SK-MEL-5 (cell line): Measurements from ENCODE around the gene DNAJC5. TPM values are rescaled to one million over a fixed set of nuclear protein-coding genes. Genes with fewer than 3 reads are reported as not detected.
A peak's percentile ranks its signal among the peaks of the same experiment; 100 is the strongest.
"Not testable (repeated sequence)": the region's sequence is repeated elsewhere in the genome, so short reads cannot be mapped to it uniquely, and the experiment has no call there.

Experiments used
- DNase-seq: peaks from one replicate; pipeline ENCODE4 v3.0.0-alpha.2; 2016; ENCODE audit warnings: low read depth, low spot score
- in situ Hi-C: cut with HindIII; loops from 2 replicates; pipeline ENCODE4 v1.10.0; 2016; ENCODE audit warnings: low sequenced_read_pairs, high pct_unique_total_duplicates, low pct_unique_long_range_greater_than_20kb
- polyA plus RNA-seq, 2 experiments: library from polyadenylated mRNA; depleted of rRNA; stranded (reverse); fragments of >200 nt; gene quantifications; 2 replicates each; pipeline ENCODE4 v1.2.3, GENCODE V29; 2015
- total RNA-seq: library from RNA; depleted of rRNA; stranded (reverse); fragments of >200 nt; shearing (Covaris generic); gene quantifications from 2 replicates; pipeline ENCODE4 v1.2.3, GENCODE V29; 2014; rRNA removed

Gene DNAJC5, protein sequence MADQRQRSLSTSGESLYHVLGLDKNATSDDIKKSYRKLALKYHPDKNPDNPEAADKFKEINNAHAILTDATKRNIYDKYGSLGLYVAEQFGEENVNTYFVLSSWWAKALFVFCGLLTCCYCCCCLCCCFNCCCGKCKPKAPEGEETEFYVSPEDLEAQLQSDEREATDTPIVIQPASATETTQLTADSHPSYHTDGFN
- 52.7 and 58.1 TPM in 2 replicates for total RNA-seq
- 46.5 and 59.0 TPM in 2 replicates for polyA plus RNA-seq (2015; cell fraction: cytosol; rRNA removed)
- polyA plus RNA-seq (2015; cell fraction: nucleus; rRNA removed): 27.1 and 31.4 TPM in 2 replicates

DNA sequence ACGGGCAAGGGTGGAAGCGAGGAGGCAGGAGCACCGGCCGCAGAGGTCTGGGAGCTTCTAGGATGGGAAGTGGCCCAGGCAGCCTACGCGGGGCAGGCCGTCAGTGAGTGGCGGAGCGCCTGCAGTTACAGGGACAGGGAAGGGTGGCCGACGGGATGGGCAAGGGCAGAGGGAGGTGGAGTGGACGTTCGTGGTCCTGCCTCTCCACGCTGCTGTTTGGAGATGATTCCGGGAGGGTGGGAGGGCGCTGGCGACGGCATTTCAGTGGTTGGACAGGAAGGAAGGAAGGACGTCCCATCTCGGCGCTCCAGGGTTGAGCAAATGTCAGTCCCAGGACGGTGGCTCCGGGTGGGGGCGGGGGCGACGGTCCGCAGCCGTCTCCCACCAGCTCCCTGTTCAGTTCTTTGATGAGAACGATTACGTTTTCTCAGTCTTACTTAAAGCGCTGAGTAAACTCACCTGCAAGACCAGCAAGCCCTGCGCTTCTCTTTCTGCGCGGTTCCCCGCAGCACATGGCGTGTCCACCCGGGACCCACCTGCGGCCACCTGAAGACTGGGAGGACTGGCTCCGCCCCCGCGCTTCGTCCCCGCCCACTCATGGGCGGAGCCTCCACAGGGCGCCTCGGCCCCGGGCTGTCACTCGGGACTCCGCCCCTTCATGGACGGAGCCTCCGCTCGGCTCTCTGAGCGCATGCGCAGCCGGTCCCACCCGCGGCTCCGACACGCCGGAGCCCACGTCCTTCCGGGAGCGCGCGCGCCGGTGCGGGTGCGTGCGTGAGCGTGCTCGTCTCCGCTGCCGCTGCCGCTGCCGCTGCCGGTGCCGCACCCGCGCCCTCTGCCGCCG, at the start of gene DNAJC5:
Gene DNAJC5, plus strand, starts transcription at position 769 of the 844 bp plus-strand sequence. CDS start 33,220 bp downstream, outside the sequence.
- in situ Hi-C loops: no loop called here
- peak; percentile 95 for DNase-seq

DNA sequence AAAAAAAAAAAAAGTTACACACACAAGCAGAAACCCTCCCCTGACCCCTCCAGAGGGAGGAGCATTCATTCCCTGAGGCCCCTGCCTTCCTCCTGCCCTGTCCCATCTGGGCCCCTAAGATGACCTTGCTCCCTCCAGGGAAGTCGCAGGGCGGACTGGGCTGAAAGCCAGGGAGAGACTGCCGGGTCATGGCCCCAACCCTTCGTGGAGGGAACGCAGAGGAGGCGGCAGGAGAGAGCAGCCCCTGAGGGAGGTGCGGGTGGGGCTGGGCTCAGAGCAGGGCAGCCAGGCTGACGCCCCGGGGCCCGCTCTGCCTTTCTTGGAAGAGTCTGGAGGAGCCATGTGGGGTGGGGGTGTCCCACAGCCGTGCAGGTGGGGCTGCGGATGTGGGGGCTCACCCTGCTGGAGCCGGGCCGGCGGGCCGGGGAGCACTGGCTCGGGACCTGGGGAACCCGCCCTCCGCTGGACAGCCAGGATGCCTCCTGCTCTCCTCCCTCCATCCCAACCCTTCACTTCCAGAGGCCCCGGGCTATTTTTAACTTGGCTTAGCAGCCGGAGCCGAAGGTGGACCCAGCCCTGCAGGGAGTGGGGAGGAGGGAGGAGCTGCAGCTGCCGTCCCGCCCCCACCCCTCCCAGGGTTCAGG, 48.7 kb upstream of the DNAJC5 start:
- in situ Hi-C loops: no loop called here
- DNase-seq: no peak

- in situ Hi-C loops: no loop called here
- DNase-seq: no peak
Observed at GRCh38 chr20:63846888-63847236, 48.1 kb upstream of the DNAJC5 start.

- DNase-seq: no peak
- in situ Hi-C loops: no loop called here
Observed at GRCh38 chr20:63847237-63848002, 47.5 kb upstream of the DNAJC5 start.

DNA sequence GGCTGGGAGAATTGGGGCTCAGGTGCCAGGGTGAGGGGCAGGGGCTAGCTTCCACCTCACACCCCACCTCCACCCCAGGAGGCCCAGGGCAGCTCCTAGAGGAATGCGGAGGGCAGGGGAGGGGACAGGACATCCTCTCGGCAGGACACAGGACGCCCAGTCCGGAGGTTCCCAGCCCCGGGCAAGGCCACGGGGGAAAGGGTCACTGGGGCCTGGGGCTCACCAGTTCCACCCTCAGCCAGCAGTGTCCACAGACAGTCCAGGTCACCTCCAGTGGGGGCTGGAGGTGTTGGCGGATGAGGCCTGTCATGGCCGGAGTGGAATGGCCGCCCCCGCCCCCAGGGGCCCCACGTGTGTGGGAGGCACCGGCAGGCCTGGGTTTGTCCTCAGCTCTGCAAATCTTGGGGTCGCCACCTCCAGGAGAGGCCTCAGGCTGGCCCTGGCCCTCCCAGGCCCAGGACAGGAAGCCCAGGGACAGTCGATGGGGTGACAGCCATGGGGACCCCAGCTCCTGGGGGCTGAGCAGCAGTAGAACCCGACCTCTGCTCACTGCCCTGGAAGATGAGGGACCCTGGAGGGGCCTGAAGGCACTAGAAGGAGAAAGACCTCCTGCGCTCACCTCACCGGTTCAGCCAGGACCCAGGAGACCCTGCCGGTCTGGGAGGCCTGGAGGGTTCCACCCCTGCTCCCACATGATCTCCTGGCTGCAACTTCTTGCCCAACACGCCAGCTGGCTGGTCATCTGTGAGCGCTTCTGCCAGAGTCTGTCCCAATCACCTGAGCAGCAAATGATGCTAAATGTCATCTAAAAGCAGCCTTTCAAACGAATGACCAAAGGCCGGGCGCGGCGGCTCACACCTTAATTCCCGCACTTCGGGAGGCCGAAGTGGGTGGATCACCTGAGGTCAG, 46.7 kb upstream of the DNAJC5 start:
- no peak for DNase-seq
- in situ Hi-C loops: no loop called here

GRCh38 chr20:63850689-63851547, 44.0 kb upstream of the DNAJC5 start:
- in situ Hi-C loops: no loop called here
- no peak for DNase-seq

- in situ Hi-C loops, DNase-seq: not testable (repeated sequence)
Observed at GRCh38 chr20:63851548-63851943, 43.4 kb upstream of the DNAJC5 start.

DNA sequence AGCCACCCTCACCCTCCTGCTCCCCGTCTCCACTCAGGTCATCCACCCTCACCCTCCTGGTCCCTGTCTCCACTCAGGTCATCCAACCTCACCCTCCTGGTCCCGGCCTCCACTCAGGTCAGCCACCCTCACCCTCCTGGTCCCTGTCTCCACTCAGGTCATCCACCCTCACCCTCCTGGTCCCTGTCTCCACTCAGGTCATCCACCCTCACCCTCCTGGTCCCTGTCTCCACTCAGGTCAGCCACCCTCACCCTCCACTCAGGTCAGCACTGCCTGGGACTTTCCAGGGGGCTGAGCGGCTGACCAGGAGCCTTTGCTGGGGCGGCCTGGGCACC, 41.2 kb upstream of the DNAJC5 start:
- DNase-seq, in situ Hi-C loops: not testable (repeated sequence)

DNA sequence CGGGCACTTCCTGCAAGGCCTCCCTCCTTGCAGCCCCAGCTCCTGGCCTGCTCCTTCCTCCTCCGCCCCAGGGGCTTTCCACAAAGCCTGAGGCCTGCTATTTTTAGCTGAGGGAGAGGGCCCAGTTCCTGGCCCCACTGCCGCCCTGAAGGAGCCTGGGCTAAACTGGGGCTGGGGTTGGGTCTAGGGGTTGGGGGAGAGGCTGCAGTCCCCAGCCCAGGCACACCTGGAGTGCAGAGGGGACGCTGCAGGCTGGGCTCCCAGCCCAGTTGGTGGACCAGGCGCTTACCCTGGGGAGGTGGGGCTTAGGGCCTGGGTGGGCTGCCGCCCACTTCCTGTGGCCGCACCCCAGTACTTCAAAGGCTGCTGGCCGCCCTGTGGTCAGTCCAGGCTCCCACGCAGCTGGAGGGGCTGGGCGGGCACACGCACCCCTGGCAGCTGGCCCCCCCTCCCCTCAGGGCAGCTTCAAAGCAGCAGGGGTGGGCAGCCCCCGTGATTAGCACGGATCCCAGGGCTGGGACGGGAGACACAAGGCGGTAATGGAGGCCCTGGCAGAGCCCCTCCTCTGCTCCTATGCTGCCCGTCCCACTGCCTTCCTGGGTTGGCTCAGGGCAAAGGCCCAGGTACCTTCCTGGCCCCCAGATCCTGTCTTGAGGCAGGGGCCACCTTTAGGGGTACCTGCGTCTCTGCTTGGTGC, 40.7 kb upstream of the DNAJC5 start:
- in situ Hi-C loops: no loop called here
- no peak for DNase-seq

- in situ Hi-C loops: no loop called here
- no peak for DNase-seq
Observed at GRCh38 chr20:63854766-63855362, 40.1 kb upstream of the DNAJC5 start.

- in situ Hi-C loops: no loop called here
- DNase-seq: no peak
Observed at GRCh38 chr20:63855363-63856097, 39.4 kb upstream of the DNAJC5 start.

GRCh38 chr20:63856098-63856511, 38.8 kb upstream of the DNAJC5 start:
- in situ Hi-C loops: no loop called here
- no peak for DNase-seq

DNA sequence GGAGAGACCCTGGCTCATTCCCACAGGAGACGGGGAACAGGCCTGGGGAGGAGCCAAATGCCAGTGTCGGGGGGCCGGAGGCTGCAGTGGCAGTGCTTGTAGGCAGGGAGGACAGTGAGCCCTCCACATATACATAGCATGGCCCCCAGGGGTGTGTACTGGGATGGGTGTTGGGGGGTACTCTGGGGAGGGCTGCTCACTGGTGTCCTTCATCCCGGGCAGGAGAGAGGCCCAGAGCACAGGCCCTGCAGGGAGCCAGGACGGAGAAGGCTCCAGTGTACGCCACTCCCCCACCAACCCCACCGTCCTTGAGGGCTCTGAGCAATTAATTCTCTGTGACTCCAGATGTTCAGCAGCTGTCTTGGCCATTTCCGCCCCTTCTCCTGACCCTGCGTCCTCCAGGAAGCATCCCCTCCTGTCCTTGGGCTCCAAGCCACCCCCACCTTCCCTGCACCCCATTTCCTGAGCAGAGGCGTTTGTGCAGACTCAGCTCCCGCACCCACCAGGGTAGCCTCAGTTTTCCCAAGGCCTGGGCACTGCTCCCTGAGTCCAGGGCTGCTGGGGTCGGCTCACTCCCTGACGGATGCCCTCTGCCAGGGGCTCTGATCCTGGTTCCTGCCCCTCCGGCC, 37.0 kb upstream of the DNAJC5 start:
- in situ Hi-C loops: no loop called here
- no peak for DNase-seq
